Vagina (tissue), 2 donors: ENCODE measurements around the gene GABRB2. TPM values are rescaled to one million over a fixed set of nuclear protein-coding genes. Genes with fewer than 3 reads are reported as not detected.

Experiments used
- DNase-seq, 2 donors: peaks; one replicate each; pipeline ENCODE4 v3.0.0-alpha.2; 2017; ENCODE audit errors: extremely low spot score in 2 of 2
- H3K27ac ChIP-seq: fragments of 200-600 bp; sonication (generic); one replicate; pipeline ENCODE4 v1.5.1; 2019
- H3K27me3 ChIP-seq: fragments of 200-600 bp; sonication (generic); one replicate; pipeline ENCODE4 v1.5.1; 2019
- H3K36me3 ChIP-seq, 2 donors: fragments of 200-600 bp; sonication (generic); one replicate each; pipeline ENCODE4 v1.5.1; 2017 to 2019
- H3K4me1 ChIP-seq: fragments of 200-600 bp; sonication (generic); one replicate; pipeline ENCODE4 v1.5.1; 2019
- H3K4me3 ChIP-seq, 2 donors: fragments of 200-600 bp; sonication (generic); 1 replicate in 1 of 2; 2 replicates in 1 of 2; pipeline ENCODE4 v1.5.1; 2016 to 2019
- H3K9me3 ChIP-seq: fragments of 200-600 bp; sonication (generic); one replicate; pipeline ENCODE4 v1.5.1; 2019
- POLR2A ChIP-seq, 2 donors: fragments of 450-650 bp; IDR thresholded peaks; one replicate each; pipeline ENCODE4 v1.6.1; 2017; ENCODE audit warnings: antibody characterized with exemption in 2 of 2, mild to moderate bottlenecking in 2 of 2, moderate library complexity in 2 of 2
- POLR2AphosphoS5 ChIP-seq, 2 donors: sonication (generic); formaldehyde crosslinking; IDR thresholded peaks; one replicate each; pipeline ENCODE4 v1.9.0; 2017; ENCODE audit warnings: antibody characterized with exemption in 2 of 2, mild to moderate bottlenecking in 2 of 2, low read depth in 1 of 2; ENCODE audit not compliant: insufficient read depth in 1 of 2
- intact Hi-C: fragments of 100-400 bp; cut with DNase I; formaldehyde crosslinking; loops from one replicate; pipeline ENCODE4 v1.15.1; 2023
- total RNA-seq: library from RNA; depleted of rRNA; stranded (reverse); fragments of >200 nt; gene quantifications from one replicate; pipeline ENCODE4 v1.2.3, GENCODE V29; 2016
- TF ChIP-seq, protein P1 (sequence below), 3 experiments: fragments of 450-650 bp in 2 of 3; fragments of 200-600 bp in 1 of 3; sonication (generic) in 1 of 3; IDR thresholded peaks; one replicate each; pipeline ENCODE4 v1.5.1; 2017 to 2019; ENCODE audit warnings: antibody characterized with exemption in 3 of 3, mild to moderate bottlenecking in 2 of 3, moderate library complexity in 2 of 3

The GABRB2 gene
- total RNA-seq, 1 donor from 2014 or later = under 0.01 TPM

DNA sequence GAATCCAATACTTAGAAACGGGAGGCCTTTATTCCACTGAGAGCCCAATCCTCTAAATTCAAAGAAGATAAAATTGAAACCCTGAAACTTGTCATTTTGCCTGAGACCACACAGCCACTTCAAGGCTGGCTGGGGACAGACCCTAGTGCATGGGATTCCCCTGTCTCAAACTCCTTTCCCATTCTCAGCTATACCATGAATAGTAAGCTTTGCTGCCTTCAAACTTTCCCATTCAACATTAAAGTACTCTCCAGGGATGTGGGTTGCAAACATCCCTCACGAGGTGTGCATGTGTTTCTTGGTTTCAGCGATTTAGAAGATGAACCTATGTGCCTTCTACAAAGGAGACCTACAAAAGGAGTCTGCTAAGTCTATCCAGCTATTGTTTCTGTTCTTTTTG is 64.6 kb downstream of the GABRB2 start:
- H3K27me3 ChIP-seq = no peaks in the 10 kb centered on the region
- DNase-seq = no peak
- H3K9me3 ChIP-seq = no peaks in the 10 kb centered on the region
- intact Hi-C loops = loop anchor here (2.0 kb wide), 1 partner anchor 37 kb away; no protein-coding TSS in a partner anchor
- H3K4me1 ChIP-seq = no peaks in the 10 kb centered on the region
- H3K4me3 ChIP-seq = no peak overlapping the region
- no peaks in the 10 kb centered on the region for H3K36me3 ChIP-seq
- no peak overlapping the region for H3K27ac ChIP-seq
- TF ChIP-seq POLR2A (IDR thresholded peaks at IDR 0.05) = no peak
- TF ChIP-seq, protein P1, sequence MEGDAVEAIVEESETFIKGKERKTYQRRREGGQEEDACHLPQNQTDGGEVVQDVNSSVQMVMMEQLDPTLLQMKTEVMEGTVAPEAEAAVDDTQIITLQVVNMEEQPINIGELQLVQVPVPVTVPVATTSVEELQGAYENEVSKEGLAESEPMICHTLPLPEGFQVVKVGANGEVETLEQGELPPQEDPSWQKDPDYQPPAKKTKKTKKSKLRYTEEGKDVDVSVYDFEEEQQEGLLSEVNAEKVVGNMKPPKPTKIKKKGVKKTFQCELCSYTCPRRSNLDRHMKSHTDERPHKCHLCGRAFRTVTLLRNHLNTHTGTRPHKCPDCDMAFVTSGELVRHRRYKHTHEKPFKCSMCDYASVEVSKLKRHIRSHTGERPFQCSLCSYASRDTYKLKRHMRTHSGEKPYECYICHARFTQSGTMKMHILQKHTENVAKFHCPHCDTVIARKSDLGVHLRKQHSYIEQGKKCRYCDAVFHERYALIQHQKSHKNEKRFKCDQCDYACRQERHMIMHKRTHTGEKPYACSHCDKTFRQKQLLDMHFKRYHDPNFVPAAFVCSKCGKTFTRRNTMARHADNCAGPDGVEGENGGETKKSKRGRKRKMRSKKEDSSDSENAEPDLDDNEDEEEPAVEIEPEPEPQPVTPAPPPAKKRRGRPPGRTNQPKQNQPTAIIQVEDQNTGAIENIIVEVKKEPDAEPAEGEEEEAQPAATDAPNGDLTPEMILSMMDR (IDR thresholded peaks at IDR 0.05) = no peak
- no peak for TF ChIP-seq POLR2AphosphoS5 (IDR thresholded peaks at IDR 0.05; ENCODE audit: insufficient read depth in 1 of 2, low read depth in 1 of 2)

DNA sequence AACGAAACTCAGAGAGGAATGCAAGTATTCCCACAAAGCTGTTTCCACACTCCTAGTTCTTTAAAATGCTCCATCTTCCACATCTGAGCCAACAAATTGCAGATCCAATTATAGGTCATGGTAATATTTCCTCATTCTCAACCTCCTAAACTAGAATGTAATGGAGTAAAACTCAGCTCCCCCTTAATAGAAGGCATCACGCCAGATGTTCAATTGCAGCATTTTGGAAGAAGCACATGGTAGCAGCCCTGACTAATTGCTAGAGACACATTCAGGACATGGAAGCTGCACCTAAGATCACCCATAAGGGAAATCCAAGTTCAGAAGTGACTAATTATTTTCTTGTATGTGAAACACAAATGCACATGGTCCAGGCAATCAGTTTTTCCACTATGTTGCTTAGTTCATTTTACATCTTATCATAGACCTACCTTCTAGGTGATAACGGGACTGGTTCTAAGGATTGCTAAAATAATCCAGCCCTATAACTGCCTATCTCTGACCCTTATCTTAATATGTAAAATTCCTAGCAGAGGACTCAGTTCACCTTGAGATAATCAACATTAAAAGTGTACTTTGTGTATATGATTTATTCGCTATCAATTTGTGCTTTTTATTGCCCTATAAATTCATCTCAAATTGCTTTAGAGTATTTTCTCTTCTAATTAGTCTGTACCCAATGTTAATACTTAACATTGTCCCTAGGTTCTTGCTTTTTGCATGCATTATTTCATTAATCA is 75.1 kb downstream of the GABRB2 start:
- Histone ChIP-seq H3K36me3 (no peaks in the 10 kb centered on the region), H3K9me3 (no peaks in the 10 kb centered on the region), H3K4me3 (no peak overlapping the region), H3K27ac (no peak overlapping the region), H3K27me3 (no peaks in the 10 kb centered on the region), H3K4me1 (no peaks in the 10 kb centered on the region)
- intact Hi-C loops = no loop called here
- no peak for DNase-seq
- TF ChIP-seq, protein P1 (IDR thresholded peaks at IDR 0.05) = no peak
- no peak for TF ChIP-seq POLR2A (IDR thresholded peaks at IDR 0.05)
- TF ChIP-seq POLR2AphosphoS5 (IDR thresholded peaks at IDR 0.05; ENCODE audit: insufficient read depth in 1 of 2, low read depth in 1 of 2) = no peak

GRCh38 chr5:161467703-161468102 is 78.8 kb downstream of the GABRB2 start:
- H3K4me1 ChIP-seq = no peaks in the 10 kb centered on the region
- intact Hi-C loops = no loop called here
- H3K4me3 ChIP-seq = no peak overlapping the region
- H3K36me3 ChIP-seq = no peaks in the 10 kb centered on the region
- DNase-seq = no peak
- no peaks in the 10 kb centered on the region for H3K27me3 ChIP-seq
- no peak overlapping the region for H3K27ac ChIP-seq
- no peak for TF ChIP-seq POLR2A (IDR thresholded peaks at IDR 0.05)
- TF ChIP-seq, protein P1 (IDR thresholded peaks at IDR 0.05) = no peak
- TF ChIP-seq POLR2AphosphoS5 (IDR thresholded peaks at IDR 0.05; ENCODE audit: insufficient read depth in 1 of 2, low read depth in 1 of 2) = no peak
- no peaks in the 10 kb centered on the region for H3K9me3 ChIP-seq

DNA sequence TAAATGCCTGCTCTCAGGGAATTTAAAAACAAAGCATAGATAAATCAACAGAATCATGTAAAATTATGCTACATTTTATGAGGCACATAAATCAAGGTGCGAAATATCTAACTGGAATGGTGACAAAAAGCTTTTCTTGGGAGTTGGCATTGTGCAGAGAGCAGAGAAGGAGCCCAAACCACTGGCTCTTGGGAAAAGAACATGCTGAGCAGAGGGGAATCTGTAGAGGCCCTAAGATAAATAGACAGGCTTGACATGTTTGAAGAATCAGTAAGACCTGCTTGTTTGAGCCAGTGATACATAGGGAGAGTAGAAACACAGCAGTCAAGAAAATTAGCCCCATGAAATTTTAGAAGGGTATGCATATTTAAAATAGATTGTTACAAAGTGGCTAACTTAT is 85.8 kb downstream of the GABRB2 start:
- Histone ChIP-seq H3K4me1 (no peaks in the 10 kb centered on the region), H3K27me3 (no peaks in the 10 kb centered on the region), H3K4me3 (no peak overlapping the region), H3K9me3 (no peaks in the 10 kb centered on the region), H3K27ac (no peak overlapping the region), H3K36me3 (no peaks in the 10 kb centered on the region)
- no peak for DNase-seq
- TF ChIP-seq, protein P1 (IDR thresholded peaks at IDR 0.05) = no peak
- TF ChIP-seq POLR2AphosphoS5 (IDR thresholded peaks at IDR 0.05; ENCODE audit: insufficient read depth in 1 of 2, low read depth in 1 of 2) (no peak), POLR2A (IDR thresholded peaks at IDR 0.05) (no peak)
- intact Hi-C loops = no loop called here

- TF ChIP-seq POLR2AphosphoS5 (IDR thresholded peaks at IDR 0.05; ENCODE audit: insufficient read depth in 1 of 2, low read depth in 1 of 2) (no peak), POLR2A (IDR thresholded peaks at IDR 0.05) (no peak)
- TF ChIP-seq, protein P1 (IDR thresholded peaks at IDR 0.05) = no peak
- intact Hi-C loops = no loop called here
- H3K27me3 ChIP-seq = no peaks in the 10 kb centered on the region
Observed at GRCh38 chr5:161446655-161447054, 99.9 kb downstream of the GABRB2 start.

More at GRCh38 chr5:161446655-161447054, 99.9 kb downstream of the GABRB2 start:
- Histone ChIP-seq H3K4me3 (no peak overlapping the region), H3K27ac (no peak overlapping the region), H3K9me3 (no peaks in the 10 kb centered on the region), H3K36me3 (no peaks in the 10 kb centered on the region), H3K4me1 (no peaks in the 10 kb centered on the region)
- no peak for DNase-seq
